HG03108 (cell line): ENCODE results near the gene IKZF2.
A peak's percentile ranks its signal among the peaks of the same experiment; 100 is the strongest.

ENCODE experiments used
- ATAC-seq: cut with Tn5 transposase; IDR thresholded peaks from one replicate; pipeline ENCODE4 v1.9.1; 2021; ENCODE audit warnings: moderate library complexity; ENCODE audit not compliant: unreplicated experiment

IKZF2 gene

DNA sequence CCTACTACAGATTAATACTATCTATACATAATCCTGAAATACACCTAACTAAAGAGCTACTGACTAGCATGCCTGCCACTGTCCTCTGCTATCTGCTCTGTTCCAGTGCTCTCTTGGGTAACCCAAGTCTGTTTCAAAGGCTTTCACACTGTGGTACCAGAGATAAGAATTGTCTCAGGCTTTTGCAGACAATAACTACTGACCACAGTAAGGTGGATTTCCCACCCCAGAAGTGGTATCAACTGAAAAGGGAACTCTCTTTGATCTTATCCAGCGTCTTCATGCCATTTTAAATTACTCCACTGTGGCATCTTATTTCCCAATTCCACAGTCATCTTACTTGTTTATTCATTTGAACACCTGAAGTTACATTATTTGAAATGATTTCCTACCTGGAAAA is 190.2 kb downstream of the IKZF2 start:
- no peak for ATAC-seq

DNA sequence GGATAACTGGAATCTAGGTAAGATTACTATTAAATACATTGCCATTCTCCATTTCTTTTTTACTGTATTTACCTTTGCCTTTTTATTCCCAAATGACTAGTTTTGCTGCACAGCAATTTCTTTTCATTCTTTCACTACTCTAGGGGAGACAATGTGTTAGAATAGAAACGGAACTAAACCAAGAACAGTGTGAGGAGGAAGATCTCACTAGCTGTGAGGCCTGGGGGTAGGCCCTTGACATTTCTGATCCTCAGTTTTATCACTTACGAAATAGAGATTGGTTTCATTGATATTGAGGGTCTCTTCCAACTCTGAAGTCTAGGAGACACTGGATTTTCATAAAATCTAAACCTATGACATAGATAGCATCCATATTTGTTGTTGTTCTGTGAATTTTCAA is 191.1 kb downstream of the IKZF2 start:
- no peak for ATAC-seq

DNA sequence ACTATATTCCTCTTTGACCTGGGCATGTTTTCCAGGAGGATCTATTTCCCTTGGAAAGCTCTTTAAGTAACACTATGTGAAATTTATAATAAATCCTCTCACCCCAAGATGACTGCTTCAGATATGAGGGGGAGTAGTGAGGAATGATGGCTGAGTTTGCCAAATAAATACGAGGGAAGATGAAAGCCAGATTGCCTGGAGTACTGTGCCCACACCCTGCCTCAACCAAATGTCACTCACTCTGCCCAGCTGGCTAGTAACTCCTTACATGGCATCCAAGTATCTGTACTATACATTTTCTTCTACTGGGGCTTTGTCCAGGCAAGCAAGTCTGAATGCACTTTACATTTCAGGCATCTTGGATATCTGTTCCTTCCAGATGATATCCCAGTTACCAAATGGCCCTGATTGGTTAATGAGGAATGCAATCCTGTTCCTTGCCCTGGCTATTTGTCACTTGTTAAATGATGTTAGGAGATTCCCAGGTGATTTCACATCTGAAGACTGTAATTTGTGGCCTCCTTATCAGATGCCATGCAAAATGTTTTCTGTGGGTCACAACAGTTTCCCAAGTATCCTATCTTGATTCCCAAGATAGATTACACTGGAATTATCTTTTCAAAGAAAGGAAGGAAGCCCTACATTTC is 191.8 kb downstream of the IKZF2 start:
- ATAC-seq = no peak

DNA sequence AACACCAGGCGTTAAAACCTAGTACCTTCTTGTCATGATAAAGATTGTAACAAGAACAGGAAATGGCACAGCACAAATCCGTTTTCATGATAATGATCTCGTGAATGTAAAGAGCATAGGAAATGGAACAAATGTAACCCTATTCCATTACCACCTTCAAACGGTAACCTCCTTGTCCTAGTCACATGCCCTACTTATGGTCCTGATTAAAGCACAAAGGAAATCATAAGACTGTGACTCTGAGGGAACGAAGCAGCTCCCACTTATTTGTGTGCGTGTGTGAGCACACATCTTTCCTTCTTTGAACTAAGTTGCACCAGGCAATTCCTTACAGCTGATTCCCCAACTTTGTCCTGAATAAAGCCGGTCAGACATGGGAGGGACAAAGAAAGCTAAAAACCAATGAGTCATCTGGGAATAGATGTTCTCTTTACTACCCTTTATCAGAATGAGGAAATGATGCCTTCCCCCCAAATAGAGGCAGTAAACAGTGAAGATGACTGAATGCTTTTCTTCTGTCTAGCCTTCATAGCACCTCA is 192.6 kb downstream of the IKZF2 start:
- no peak for ATAC-seq

DNA sequence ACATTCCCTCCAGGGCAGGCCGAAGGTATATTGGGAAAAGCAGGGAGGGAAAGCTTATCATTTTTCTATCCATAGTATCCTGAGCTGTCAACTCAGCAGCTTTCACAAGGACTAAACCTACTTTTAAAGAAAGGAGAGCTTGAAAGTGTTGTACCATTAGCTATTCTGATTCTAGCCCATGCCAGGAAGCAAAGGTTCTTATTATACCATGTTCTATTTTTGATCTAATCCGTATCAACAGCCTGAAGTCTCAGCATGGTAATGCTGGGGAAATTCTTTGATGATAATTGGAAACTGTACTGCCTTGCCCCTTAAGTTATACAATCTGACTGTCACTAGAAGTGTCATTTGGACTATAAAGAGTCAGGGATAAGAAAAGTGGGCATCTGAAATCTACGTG is 193.3 kb downstream of the IKZF2 start:
- no peak for ATAC-seq

DNA sequence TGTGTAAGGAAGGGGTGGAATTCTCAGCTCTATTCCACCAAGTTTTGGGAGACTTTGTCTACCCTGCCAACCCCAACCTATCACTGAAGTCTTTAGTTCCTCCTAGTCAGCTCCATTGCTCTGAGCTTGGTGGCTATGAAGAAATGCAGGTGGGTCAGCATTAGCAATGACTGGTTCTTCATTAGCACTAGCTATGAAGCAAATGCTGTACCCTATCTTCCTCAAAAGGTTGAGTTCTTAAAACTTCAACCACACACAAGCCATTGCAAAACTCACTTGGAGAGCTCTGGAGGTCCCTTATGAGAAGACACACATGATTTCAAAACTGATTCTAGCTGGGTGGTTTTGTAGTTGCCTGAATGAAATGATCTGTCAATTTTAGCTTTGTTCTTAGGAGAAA is 193.8 kb downstream of the IKZF2 start:
- no peak for ATAC-seq

DNA sequence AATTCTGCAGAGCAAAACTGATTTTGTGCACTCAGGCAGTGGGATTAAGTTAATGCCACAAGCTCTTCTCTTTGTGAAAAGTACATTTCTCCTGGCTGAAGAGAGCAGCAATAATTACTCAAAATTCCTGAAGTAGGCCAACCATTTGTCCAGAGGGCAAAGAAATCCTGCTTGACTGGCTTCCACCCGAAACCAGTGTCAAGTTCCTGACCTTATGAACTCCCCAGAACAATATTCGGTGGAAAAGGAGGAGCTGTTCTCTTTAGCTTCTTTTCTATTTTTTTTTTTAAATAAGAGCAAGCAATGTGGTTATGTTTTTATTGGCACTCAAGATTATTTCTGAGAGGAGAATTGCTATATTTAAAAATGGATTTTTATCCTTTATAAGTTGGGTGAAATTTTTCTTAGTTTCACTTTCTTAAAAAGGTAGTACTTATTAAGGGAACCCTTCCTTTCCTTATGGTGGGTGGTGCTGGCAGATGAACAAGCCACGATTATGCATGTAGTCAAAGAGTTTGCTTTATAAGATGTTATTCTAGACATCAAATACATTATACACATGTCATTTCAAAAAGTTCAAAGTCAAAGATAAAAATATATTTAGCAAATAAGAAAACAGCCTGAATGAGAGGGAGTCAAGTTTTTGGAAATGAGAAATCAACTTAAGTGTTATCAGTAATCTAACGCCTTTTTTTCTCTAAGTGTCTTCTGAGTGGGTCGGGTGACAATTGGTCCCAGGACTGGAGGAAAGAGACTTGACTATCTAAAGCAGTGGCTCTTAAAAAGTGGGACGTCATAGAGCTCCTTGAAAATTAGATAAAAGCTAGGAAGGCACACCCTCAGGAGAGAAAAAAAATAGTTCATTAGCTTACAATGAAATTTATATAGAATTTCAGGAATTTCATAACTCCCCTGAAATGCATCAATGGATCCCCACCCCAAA is 194.5 kb downstream of the IKZF2 start:
- ATAC-seq = no peak

DNA sequence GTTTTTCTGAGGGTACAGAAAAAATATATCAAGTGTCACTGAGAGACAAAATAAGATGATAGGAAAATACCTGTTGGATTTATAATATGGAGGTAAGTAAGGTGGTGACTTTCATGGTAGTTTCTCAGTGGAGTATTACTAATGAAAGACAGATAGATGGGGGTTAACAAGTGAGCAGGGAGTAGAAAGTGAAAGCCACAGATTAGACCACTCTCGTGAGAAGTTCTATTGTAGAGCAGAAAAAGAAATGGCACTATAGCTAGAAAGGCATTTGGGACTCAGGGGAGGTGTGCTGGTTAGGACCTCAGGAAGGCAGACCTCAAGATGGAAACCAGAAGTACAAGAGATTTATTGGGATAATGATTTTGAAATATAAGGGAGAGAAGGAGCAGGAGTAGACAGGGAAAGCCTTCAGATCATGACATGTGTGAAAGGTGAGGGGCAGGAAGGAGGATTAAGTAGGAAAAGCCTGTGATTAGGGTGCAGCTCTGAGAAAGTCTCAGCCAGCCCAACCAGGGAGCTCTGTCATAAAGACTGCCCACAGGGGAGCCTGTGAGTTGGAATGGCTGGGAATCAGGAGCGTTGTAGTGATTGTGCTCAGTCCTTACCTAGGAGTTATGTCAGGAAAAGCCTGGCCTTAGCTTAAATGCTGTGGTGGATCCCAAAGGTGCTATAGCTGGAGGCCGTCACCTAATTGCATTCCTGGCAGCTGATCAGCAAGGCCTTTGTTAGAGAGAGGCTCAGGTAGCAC is 198.1 kb downstream of the IKZF2 start:
- ATAC-seq = peak; percentile 77

DNA sequence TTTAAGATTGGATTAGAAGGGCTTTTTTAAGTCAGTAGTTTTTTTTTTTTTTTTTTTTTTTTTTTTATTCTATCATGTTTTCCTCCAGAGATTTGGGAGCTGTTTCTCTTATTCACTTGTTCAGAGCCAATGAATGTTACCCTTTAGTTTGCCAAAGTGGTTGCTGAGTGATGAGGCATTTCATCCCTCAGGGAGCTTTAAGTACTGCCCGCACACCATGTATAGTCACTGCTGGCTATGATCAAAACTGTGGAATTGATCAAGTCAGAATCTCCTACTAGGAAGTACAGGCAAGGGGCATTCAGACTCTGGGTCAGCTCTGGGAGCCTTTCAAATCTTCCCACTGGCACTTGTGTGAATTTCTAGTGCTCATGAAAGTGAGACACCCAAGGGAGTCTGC is 201.6 kb downstream of the IKZF2 start:
- no peak for ATAC-seq
